Esophagus squamous epithelium (tissue), 5 donors: Measurements from ENCODE around the gene POMT2. TPM values are rescaled to one million over a fixed set of nuclear protein-coding genes. Genes with fewer than 3 reads are reported as not detected.

Experiments used
- DNase-seq: peaks from one replicate; lab custom pipeline; 2025; lab: John Stamatoyannopoulos, UW
- H3K27ac ChIP-seq, 4 donors: fragments of 200-600 bp; sonication (generic); one replicate each; pipeline ENCODE4 v1.5.1; 2016 to 2019; ENCODE audit warnings: mild to moderate bottlenecking in 1 of 4
- H3K27me3 ChIP-seq, 4 donors: fragments of 200-600 bp; sonication (generic); 1 replicate in 3 of 4; 2 replicates in 1 of 4; pipeline versions ENCODE4 v1.5.1 to v1.6.0; 2017 to 2021; ENCODE audit warnings: antibody characterized with exemption in 1 of 4
- H3K36me3 ChIP-seq, 3 donors: fragments of 200-600 bp; sonication (generic); one replicate each; pipeline ENCODE4 v1.5.1; 2016 to 2019
- H3K4me1 ChIP-seq, 3 donors: fragments of 200-600 bp; sonication (generic); one replicate each; pipeline ENCODE4 v1.5.1; 2017 to 2019
- H3K4me3 ChIP-seq, 4 donors: fragments of 200-600 bp; sonication (generic); 1 replicate in 3 of 4; 2 replicates in 1 of 4; pipeline ENCODE4 v1.5.1; 2016 to 2019; ENCODE audit warnings: mild to moderate bottlenecking in 2 of 4, moderate library complexity in 1 of 4
- H3K9me3 ChIP-seq, 3 donors: fragments of 200-600 bp; sonication (generic); one replicate each; pipeline ENCODE4 v1.5.1; 2016 to 2019
- CTCF ChIP-seq, 6 experiments: fragments of 450-650 bp in 4 of 6; fragments of 200-600 bp in 2 of 6; sonication (generic) in 2 of 6; IDR thresholded peaks; one replicate each; pipeline ENCODE4 v1.5.1; 2016 to 2019; ENCODE audit warnings: antibody characterized with exemption in 6 of 6, mild to moderate bottlenecking in 4 of 6, moderate library complexity in 4 of 6
- POLR2A ChIP-seq, 4 donors: fragments of 450-650 bp; IDR thresholded peaks; one replicate each; pipeline ENCODE4 v1.6.1; 2017; ENCODE audit warnings: antibody characterized with exemption in 4 of 4, mild to moderate bottlenecking in 4 of 4, moderate library complexity in 3 of 4
- WGBS, 2 donors: methylation state at CpG; one replicate each; pipeline ENCODE4 v1.1.5; 2018; 5-methylcytosine and 5-hydroxymethylcytosine counted together
- intact Hi-C: fragments of 100-400 bp; cut with DNase I; formaldehyde crosslinking; loops from one replicate; pipeline ENCODE4 v1.15.0; 2022
- total RNA-seq, 4 donors: library from RNA; depleted of rRNA; stranded (reverse); fragments of >200 nt; gene quantifications; one replicate each; pipeline ENCODE4 v1.1.0, GENCODE V29; 2016
- donor health status: DM: yes; HTN: yes; CAD: no.

POMT2 gene, protein sequence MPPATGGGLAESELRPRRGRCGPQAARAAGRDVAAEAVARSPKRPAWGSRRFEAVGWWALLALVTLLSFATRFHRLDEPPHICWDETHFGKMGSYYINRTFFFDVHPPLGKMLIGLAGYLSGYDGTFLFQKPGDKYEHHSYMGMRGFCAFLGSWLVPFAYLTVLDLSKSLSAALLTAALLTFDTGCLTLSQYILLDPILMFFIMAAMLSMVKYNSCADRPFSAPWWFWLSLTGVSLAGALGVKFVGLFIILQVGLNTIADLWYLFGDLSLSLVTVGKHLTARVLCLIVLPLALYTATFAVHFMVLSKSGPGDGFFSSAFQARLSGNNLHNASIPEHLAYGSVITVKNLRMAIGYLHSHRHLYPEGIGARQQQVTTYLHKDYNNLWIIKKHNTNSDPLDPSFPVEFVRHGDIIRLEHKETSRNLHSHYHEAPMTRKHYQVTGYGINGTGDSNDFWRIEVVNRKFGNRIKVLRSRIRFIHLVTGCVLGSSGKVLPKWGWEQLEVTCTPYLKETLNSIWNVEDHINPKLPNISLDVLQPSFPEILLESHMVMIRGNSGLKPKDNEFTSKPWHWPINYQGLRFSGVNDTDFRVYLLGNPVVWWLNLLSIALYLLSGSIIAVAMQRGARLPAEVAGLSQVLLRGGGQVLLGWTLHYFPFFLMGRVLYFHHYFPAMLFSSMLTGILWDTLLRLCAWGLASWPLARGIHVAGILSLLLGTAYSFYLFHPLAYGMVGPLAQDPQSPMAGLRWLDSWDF
- 10 to 100 TPM in 1 of 4 donors, 1 to 10 TPM in 3; 7.3 to 16.0 (median 8.4) TPM for total RNA-seq

DNA sequence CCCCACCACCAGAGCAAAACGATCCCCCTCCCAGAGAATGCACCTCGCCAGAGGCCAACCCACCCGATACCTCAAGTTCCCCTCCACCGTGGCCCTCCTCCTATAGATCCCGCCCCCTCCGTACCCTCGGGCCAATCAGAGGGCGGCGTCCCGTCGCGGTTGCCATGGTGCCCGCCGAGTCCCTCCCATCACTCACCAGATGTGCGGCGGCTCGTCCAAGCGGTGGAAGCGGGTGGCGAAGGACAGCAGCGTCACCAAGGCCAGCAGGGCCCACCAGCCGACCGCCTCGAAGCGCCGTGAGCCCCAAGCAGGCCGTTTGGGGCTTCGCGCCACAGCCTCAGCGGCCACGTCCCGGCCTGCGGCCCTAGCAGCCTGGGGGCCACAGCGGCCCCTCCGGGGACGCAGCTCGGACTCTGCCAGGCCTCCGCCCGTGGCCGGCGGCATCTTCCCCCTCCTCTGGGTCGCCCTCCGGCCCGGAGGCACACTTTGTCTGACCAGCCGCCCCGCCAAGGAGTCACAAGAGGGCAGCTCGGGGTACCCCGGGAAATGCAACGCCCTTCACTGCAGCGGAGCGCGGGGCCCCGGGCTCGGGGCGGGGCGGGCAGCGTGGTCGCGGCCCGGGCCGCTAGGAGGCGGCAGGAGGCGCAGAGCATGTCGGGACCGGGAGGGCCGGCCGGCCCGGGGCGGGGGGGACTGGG, at the start of gene POMT2:
Gene POMT2 (minus strand): TSS at position 646 of the 698 bp plus-strand sequence. CDS start 202 bp downstream, at position 444.
- peak in 2 of 4 donors; percentile 27 to 57 for TF ChIP-seq POLR2A (IDR thresholded peaks at IDR 0.05)
- TF ChIP-seq CTCF (IDR thresholded peaks at IDR 0.05): peak; percentile 31 to 74 (median 68)
- Histone ChIP-seq H3K27me3 (no peaks in the 10 kb centered on the region), H3K4me1 (peaks cover 5 to 32% (median 11%) of the 10 kb centered on the region in 3 donors), H3K36me3 (no peaks in the 10 kb centered on the region), H3K27ac (peak within 1 kb of the TSS; percentile 96 to 99 (median 99)), H3K9me3 (no peaks in the 10 kb centered on the region), H3K4me3 (peak within 1 kb of the TSS; percentile 81 to 100 (median 99))
- WGBS, 2 donors: 0% methylated on average over 12 of the region's 69 CpGs; no CpG with 5 or more reads in 1 of the 2 donors
- peak; percentile 82 for DNase-seq
- intact Hi-C loops: no loop called here

DNA sequence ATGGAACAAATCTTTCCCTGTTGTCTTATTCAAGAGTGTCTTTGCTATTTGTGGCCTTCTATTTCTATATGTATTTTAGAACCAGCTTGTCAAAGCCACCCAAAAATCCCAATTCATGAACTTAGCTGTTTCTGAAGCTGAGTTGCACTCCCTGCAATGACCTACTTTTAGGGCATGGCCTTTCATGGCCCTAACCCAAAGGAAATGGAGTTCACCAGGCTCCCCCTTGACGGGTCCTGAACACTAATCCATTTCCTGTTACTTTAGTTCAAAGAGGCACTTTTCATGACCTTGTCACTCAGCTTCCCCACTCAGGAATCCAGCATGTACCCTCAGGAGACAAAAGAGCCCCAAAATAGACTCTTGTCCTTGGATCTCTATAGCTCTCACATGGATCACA, 48.6 kb upstream of the POMT2 start:
- H3K36me3 ChIP-seq: no peaks in the 10 kb centered on the region
- WGBS, 2 donors: 53 to 60% methylated on average over 1 of the region's 1 CpG

DNA sequence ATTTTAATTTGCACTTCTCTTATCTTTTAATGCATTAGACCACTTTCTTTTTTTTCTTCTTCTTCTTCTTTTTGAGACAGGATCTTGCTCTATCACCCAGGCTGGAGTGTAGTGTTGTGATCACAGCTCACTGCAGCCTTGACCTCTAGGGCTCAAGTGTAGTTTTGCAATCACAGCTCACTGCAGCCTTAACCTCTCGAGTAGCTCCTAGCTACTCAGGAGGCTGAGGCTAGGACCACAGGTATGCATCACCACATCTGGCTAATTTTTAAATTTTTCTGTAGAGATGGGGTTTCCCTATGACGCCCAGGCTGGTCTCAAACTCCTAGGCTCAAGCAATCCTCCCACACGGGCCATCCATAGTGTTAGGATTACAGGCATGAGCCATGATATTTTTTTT, 43.5 kb upstream of the POMT2 start:
- H3K27me3 ChIP-seq: no peaks in the 10 kb centered on the region
- no peaks in the 10 kb centered on the region for H3K4me1 ChIP-seq
- no peak for DNase-seq
- H3K36me3 ChIP-seq: no peaks in the 10 kb centered on the region
- TF ChIP-seq CTCF (IDR thresholded peaks at IDR 0.05) (no peak), POLR2A (IDR thresholded peaks at IDR 0.05) (no peak)
- H3K4me3 ChIP-seq: no peak overlapping the region
- WGBS, 2 donors: 82 to 91% methylated on average over 3 of the region's 3 CpGs
- intact Hi-C loops: no loop called here
- no peaks in the 10 kb centered on the region for H3K9me3 ChIP-seq
- H3K27ac ChIP-seq: no peak overlapping the region

More for the DNA sequence above, 48.6 kb upstream of the POMT2 start:
- intact Hi-C loops: no loop called here
- DNase-seq: no peak
- H3K4me3 ChIP-seq: no peak overlapping the region
- no peaks in the 10 kb centered on the region for H3K4me1 ChIP-seq
- H3K27ac ChIP-seq: no peak overlapping the region
- H3K9me3 ChIP-seq: no peaks in the 10 kb centered on the region
- no peaks in the 10 kb centered on the region for H3K27me3 ChIP-seq
- TF ChIP-seq POLR2A (IDR thresholded peaks at IDR 0.05) (no peak), CTCF (IDR thresholded peaks at IDR 0.05) (no peak)

- DNase-seq: no peak
- H3K36me3 ChIP-seq: no peaks in the 10 kb centered on the region
- no peak overlapping the region for H3K27ac ChIP-seq
- no peaks in the 10 kb centered on the region for H3K4me1 ChIP-seq
- H3K9me3 ChIP-seq: no peaks in the 10 kb centered on the region
- intact Hi-C loops: no loop called here
- 86 to 90% methylated on average over 1 of the region's 1 CpG for WGBS, 2 donors
- H3K27me3 ChIP-seq: no peaks in the 10 kb centered on the region
- H3K4me3 ChIP-seq: no peak overlapping the region
- TF ChIP-seq CTCF (IDR thresholded peaks at IDR 0.05) (no peak), POLR2A (IDR thresholded peaks at IDR 0.05) (no peak)
Observed at GRCh38 chr14:77359626-77360025, 38.9 kb upstream of the POMT2 start.
